Fibroblast of lung (primary cell): ENCODE results near the gene POR. TPM values are rescaled to one million over a fixed set of nuclear protein-coding genes. Genes with fewer than 3 reads are reported as not detected.

Experiments
- DNase-seq, 2 donors: peaks; one replicate each; pipeline versions ENCODE4 v3.0.0 to v3.0.0-alpha.2; 2010; ENCODE audit warnings: low read depth in 2 of 2
- H2AFZ ChIP-seq: 2 replicates; pipeline ENCODE4 v1.5.1; 2012; ENCODE audit warnings: low read length, control low read depth, inconsistent platforms
- H3K27ac ChIP-seq: 2 replicates; pipeline ENCODE4 v1.5.1; 2011; ENCODE audit warnings: low read length, control low read depth; ENCODE audit not compliant: insufficient read depth
- H3K27me3 ChIP-seq: 2 replicates; pipeline ENCODE4 v1.5.1; 2011; ENCODE audit warnings: mild to moderate bottlenecking, low read length; ENCODE audit not compliant: control insufficient read depth, insufficient read depth
- H3K36me3 ChIP-seq: 2 replicates; pipeline ENCODE4 v1.5.1; 2011; ENCODE audit warnings: low read length; ENCODE audit not compliant: control insufficient read depth, insufficient read depth
- H3K4me1 ChIP-seq: 2 replicates; pipeline ENCODE4 v1.5.1; 2011; ENCODE audit warnings: low read length; ENCODE audit not compliant: control insufficient read depth, insufficient read depth; ENCODE audit errors: extremely low read depth
- H3K4me2 ChIP-seq: 2 replicates; pipeline ENCODE4 v1.5.1; 2011; ENCODE audit warnings: low read length, control low read depth; ENCODE audit not compliant: insufficient read depth; ENCODE audit errors: extremely low read depth
- H3K4me3 ChIP-seq, 4 experiments: fragments of 200-600 bp in 1 of 4; sonication (generic) in 1 of 4; replicated peaks in 1 of 4; 2 replicates each; pipeline ENCODE4 v1.5.1; 2011 to 2016; ENCODE audit warnings: low read length in 4 of 4, low read depth in 3 of 4, mild to moderate bottlenecking in 3 of 4, control low read depth in 2 of 4, inconsistent platforms in 1 of 4, mixed read lengths in 1 of 4; ENCODE audit not compliant: insufficient read depth in 1 of 4; ENCODE audit errors: control extremely low read depth in 1 of 4
- H3K79me2 ChIP-seq: 2 replicates; pipeline ENCODE4 v1.5.1; 2012; ENCODE audit warnings: mild to moderate bottlenecking, low read length, inconsistent platforms; ENCODE audit not compliant: control insufficient read depth, insufficient read depth
- H3K9ac ChIP-seq: 2 replicates; pipeline ENCODE4 v1.5.1; 2011; ENCODE audit warnings: mild to moderate bottlenecking, low read length, control low read depth; ENCODE audit not compliant: insufficient read depth
- H3K9me3 ChIP-seq: 2 replicates; pipeline ENCODE4 v1.5.1; 2012; ENCODE audit warnings: low read depth, low read length; ENCODE audit not compliant: control insufficient read depth, insufficient read depth
- H4K20me1 ChIP-seq: 2 replicates; pipeline ENCODE4 v1.5.1; 2011; ENCODE audit warnings: low read length; ENCODE audit not compliant: control insufficient read depth, insufficient read depth; ENCODE audit errors: extremely low read depth
- EZH2 ChIP-seq: IDR thresholded peaks from 2 replicates; pipeline ENCODE4 v1.5.1; 2012; ENCODE audit warnings: low read length, control low read depth, mild to moderate bottlenecking; ENCODE audit errors: missing control alignments
- polyA plus RNA-seq, 2 donors: library from polyadenylated mRNA; depleted of rRNA in 1 of 2; stranded (reverse) in 1 of 2; unstranded in 1 of 2; fragments of >200 nt; gene quantifications; 2 replicates each; pipeline ENCODE4 v1.2.1, GENCODE V29; 2011 to 2012; ENCODE audit warnings: missing spikeins in 1 of 2
- total RNA-seq: library from RNA; depleted of rRNA; stranded (reverse); fragments of >200 nt; gene quantifications from 2 replicates; pipeline ENCODE4 v1.2.1, GENCODE V29; 2014
- TF ChIP-seq, protein P1 (sequence below), 2 donors: IDR thresholded peaks in 1 of 2; conservative IDR thresholded peaks in 1 of 2; 1 replicate in 1 of 2; 2 replicates in 1 of 2; pipeline ENCODE4 v1.5.1; 2011 to 2012; ENCODE audit warnings: low read length in 2 of 2, control low read depth in 1 of 2, inconsistent platforms in 1 of 2, low read depth in 1 of 2, mild to moderate bottlenecking in 1 of 2

POR gene
- total and polyA plus RNA-seq, 2 donors (not counting 1 experiment from before 2014, with no cell fraction given), result 36.2 to 207 TPM

DNA sequence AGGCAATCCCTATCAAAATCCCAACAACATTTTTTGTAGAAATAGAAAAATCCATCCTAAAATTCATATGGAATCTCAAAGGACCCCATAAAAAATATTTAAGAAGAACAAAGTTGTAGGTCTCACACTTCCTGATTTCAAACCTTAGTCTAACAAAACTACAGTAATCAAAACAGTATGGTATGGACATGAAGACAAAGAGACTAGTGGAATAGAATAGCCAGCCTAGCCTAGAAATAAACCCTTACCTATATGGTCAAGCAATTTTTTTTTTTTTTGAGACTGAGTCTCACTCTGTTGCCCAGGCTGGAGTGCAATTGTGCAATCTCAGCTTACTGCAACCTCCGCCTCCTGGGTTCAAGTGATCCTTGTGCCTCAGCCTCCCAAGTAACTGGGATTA lies 83.1 kb downstream of the POR start:
- Histone ChIP-seq H3K9me3 (no peaks in the 10 kb centered on the region), H3K4me1 (peaks cover 11% of the 10 kb centered on the region), H3K79me2 (peaks cover 5% of the 10 kb centered on the region), H3K27ac (no peak overlapping the region), H3K4me3 (no peak overlapping the region), H3K9ac (no peak overlapping the region), H2AFZ (no peak overlapping the region), H3K4me2 (no peak overlapping the region), H3K36me3 (peaks cover 10% of the 10 kb centered on the region), H3K27me3 (no peaks in the 10 kb centered on the region), H4K20me1 (no peaks in the 10 kb centered on the region)
- TF ChIP-seq, protein P1, sequence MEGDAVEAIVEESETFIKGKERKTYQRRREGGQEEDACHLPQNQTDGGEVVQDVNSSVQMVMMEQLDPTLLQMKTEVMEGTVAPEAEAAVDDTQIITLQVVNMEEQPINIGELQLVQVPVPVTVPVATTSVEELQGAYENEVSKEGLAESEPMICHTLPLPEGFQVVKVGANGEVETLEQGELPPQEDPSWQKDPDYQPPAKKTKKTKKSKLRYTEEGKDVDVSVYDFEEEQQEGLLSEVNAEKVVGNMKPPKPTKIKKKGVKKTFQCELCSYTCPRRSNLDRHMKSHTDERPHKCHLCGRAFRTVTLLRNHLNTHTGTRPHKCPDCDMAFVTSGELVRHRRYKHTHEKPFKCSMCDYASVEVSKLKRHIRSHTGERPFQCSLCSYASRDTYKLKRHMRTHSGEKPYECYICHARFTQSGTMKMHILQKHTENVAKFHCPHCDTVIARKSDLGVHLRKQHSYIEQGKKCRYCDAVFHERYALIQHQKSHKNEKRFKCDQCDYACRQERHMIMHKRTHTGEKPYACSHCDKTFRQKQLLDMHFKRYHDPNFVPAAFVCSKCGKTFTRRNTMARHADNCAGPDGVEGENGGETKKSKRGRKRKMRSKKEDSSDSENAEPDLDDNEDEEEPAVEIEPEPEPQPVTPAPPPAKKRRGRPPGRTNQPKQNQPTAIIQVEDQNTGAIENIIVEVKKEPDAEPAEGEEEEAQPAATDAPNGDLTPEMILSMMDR (conservative IDR thresholded peaks at IDR 0.05 in 1 of 2, IDR thresholded peaks at IDR 0.05 in 1 of 2; ENCODE audit: low read depth in 1 of 2, low read length in 2 of 2), result no peak
- no peak for TF ChIP-seq EZH2
- DNase-seq, result no peak

DNA sequence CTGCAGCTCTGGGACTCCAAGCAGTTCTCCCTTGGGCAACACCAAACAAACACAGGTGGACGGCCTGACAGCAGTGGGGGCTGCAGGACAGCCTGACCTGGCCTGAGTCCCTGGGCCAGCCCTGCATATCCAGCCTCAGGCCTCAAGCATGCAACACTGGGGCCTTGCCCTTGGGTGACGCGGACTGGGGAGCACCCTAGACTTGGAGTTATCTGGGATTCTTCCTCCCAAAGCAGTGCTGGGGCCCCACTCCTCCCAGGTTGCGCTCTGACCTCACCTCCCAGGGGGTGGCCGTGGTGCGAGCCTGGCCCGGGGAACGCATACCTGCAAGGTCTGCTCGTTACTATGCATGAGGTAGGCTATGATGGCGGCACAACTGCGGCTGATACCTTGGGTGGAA lies 85.6 kb downstream of the POR start:
- Histone ChIP-seq H2AFZ (no peak overlapping the region), H3K4me2 (no peak overlapping the region), H4K20me1 (no peaks in the 10 kb centered on the region), H3K4me3 (no peak overlapping the region), H3K4me1 (no peaks in the 10 kb centered on the region), H3K79me2 (no peaks in the 10 kb centered on the region), H3K9me3 (no peaks in the 10 kb centered on the region), H3K27me3 (no peaks in the 10 kb centered on the region), H3K9ac (no peak overlapping the region), H3K27ac (no peak overlapping the region), H3K36me3 (peaks cover 16% of the 10 kb centered on the region)
- no peak for DNase-seq
- no peak for TF ChIP-seq EZH2
- TF ChIP-seq, protein P1 (conservative IDR thresholded peaks at IDR 0.05 in 1 of 2, IDR thresholded peaks at IDR 0.05 in 1 of 2; ENCODE audit: low read depth in 1 of 2, low read length in 2 of 2), result no peak

DNA sequence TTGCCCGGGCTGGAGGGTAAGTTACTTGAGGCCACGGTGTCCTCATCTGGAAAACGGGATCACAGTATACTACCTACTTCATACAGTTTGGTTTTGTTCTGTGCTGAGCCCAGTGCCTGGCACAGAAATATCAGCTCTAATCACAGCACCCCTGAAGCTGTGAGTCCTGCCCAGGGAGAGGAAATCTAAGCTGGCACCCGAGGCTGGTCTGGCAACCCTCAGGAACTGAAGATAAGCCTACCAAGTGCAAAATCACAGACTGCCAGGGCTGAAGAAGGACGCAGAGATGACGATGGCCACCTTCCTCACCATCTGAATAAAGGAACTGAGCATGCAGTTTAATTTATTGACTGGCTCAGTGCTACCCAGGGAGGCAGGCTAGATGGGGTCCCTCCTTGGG lies 87.2 kb downstream of the POR start:
- Histone ChIP-seq H3K4me1 (no peaks in the 10 kb centered on the region), H2AFZ (no peak overlapping the region), H3K79me2 (no peaks in the 10 kb centered on the region), H3K27ac (no peak overlapping the region), H3K27me3 (no peaks in the 10 kb centered on the region), H3K9me3 (no peaks in the 10 kb centered on the region), H3K9ac (no peak overlapping the region), H4K20me1 (no peaks in the 10 kb centered on the region), H3K4me2 (no peak overlapping the region), H3K36me3 (peaks cover 11% of the 10 kb centered on the region), H3K4me3 (no peak overlapping the region)
- no peak for DNase-seq
- no peak for TF ChIP-seq EZH2
- TF ChIP-seq, protein P1 (conservative IDR thresholded peaks at IDR 0.05 in 1 of 2, IDR thresholded peaks at IDR 0.05 in 1 of 2; ENCODE audit: low read depth in 1 of 2, low read length in 2 of 2), result no peak
